Right lobe of liver (tissue), 4 donors: ENCODE results near the gene C13orf46.
A peak's percentile ranks its signal among the peaks of the same experiment; 100 is the strongest.

ENCODE experiments used
- POLR2A ChIP-seq: fragments of 450-650 bp; IDR thresholded peaks from one replicate; pipeline ENCODE4 v1.6.1; 2017; ENCODE audit warnings: antibody characterized with exemption, mild to moderate bottlenecking
- TF ChIP-seq, protein P1 (sequence below), 4 donors: fragments of 200-600 bp in 3 of 4; fragments of 450-650 bp in 1 of 4; IDR thresholded peaks; one replicate each; pipeline versions ENCODE4 v1.5.1 to v1.8.0; 2016 to 2022; ENCODE audit warnings: antibody characterized with exemption in 4 of 4, mild to moderate bottlenecking in 2 of 4
- donor health status: DM: no; HTN: no; CAD: no.
- donor health status: DM: no; HTN: no; CAD: no.
- donor health status: DM: no; HTN: yes; CAD: no.

DNA sequence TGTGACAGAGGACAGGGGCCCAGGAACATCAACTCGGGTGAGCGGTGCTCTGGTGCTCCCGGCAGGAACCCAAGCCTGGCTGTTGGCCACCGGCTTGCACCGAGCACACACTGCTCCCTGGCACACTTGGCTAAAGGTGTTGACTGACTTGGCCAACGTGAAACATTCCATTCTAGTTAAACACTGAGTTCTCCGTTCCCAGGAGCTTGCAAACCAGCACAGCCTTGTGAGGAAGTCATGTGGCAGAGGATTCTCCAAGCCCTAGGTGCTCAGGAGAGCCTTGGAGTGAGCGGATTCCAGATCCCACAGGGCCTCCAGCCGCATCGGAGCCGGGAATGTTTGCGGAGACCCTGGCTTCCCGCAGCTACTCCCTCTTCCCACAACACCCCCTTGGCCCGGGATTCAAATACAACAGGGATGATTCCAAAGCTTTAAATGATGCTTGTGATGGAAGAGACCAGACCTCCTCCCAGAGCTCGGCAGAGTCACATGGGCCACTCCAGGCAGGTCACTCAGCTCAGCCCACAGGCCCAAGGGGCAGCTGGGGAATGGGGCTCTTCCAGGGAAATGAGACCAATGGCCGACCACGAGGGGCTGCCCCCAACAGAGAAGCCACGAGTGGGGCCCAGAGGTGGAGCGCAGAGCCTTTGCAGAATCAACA is 2.9 kb downstream of the C13orf46 start:
- TF ChIP-seq, protein P1, sequence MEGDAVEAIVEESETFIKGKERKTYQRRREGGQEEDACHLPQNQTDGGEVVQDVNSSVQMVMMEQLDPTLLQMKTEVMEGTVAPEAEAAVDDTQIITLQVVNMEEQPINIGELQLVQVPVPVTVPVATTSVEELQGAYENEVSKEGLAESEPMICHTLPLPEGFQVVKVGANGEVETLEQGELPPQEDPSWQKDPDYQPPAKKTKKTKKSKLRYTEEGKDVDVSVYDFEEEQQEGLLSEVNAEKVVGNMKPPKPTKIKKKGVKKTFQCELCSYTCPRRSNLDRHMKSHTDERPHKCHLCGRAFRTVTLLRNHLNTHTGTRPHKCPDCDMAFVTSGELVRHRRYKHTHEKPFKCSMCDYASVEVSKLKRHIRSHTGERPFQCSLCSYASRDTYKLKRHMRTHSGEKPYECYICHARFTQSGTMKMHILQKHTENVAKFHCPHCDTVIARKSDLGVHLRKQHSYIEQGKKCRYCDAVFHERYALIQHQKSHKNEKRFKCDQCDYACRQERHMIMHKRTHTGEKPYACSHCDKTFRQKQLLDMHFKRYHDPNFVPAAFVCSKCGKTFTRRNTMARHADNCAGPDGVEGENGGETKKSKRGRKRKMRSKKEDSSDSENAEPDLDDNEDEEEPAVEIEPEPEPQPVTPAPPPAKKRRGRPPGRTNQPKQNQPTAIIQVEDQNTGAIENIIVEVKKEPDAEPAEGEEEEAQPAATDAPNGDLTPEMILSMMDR (IDR thresholded peaks at IDR 0.05): no peak
- TF ChIP-seq POLR2A: peak; percentile 44
